A673 (cell line): ENCODE measurements around the gene PNLDC1.

ENCODE experiments used
- CTCF ChIP-seq: fragments of 300-800, 200-600 bp; sonication (generic); conservative IDR thresholded peaks from 2 replicates; pipeline ENCODE4 v1.5.1; 2017; ENCODE audit warnings: low read depth, mild to moderate bottlenecking, antibody characterized with exemption, low read length, moderate library complexity, mixed read lengths
- EZH2 ChIP-seq: fragments of 200-600 bp; sonication (generic); IDR thresholded peaks from 2 replicates; pipeline ENCODE4 v1.6.1; 2017; ENCODE audit warnings: borderline replicate concordance, low read depth, mild to moderate bottlenecking, mixed read lengths, antibody characterized with exemption, low read length; ENCODE audit not compliant: poor library complexity, severe bottlenecking

- TF ChIP-seq CTCF (no peak), EZH2 (no peak)
These were observed 28.0 kb downstream of the PNLDC1 start for GRCh38 chr6:159828074-159828473.
